ENCODE data around the gene THOC3.

- no peak for TF ChIP-seq EZH2 (IDR thresholded peaks at IDR 0.05)
- TF ChIP-seq ZNF274 (IDR thresholded peaks at IDR 0.05; ENCODE audit: low read depth, low read length): no peak
- no peak for TF ChIP-seq CTCF (IDR thresholded peaks at IDR 0.05 in 2 of 3, conservative IDR thresholded peaks at IDR 0.05 in 1 of 3; ENCODE audit: borderline replicate concordance in 1 of 3, insufficient read depth in 1 of 3, low read depth in 2 of 3, low read length in 2 of 3)
- TF ChIP-seq ZFX (IDR thresholded peaks at IDR 0.05): no peak
- TF ChIP-seq SIN3A (IDR thresholded peaks at IDR 0.05; ENCODE audit: low read depth): no peak
- TF ChIP-seq POLR2AphosphoS5 (IDR thresholded peaks at IDR 0.05; ENCODE audit: low read depth, low read length): no peak
These were observed 47.8 kb downstream of the THOC3 start for GRCh38 chr5:175920231-175920811.

Measured in HCT116 (cell line).